Activated T-cell treated with anti-CD3 and anti-CD28 coated beads, Interleukin-2, amount 50 U/mL, for 48 hours (primary cell): ENCODE measurements around the gene ZC3H8.

Experiments
- DNase-seq, 2 experiments: peaks; one replicate each; pipeline ENCODE4 v3.0.0-alpha.2; 2020

ZC3H8 gene

GRCh38 chr2:112194482-112194881 is 60.4 kb downstream of the ZC3H8 start:
- no peak for DNase-seq

DNA sequence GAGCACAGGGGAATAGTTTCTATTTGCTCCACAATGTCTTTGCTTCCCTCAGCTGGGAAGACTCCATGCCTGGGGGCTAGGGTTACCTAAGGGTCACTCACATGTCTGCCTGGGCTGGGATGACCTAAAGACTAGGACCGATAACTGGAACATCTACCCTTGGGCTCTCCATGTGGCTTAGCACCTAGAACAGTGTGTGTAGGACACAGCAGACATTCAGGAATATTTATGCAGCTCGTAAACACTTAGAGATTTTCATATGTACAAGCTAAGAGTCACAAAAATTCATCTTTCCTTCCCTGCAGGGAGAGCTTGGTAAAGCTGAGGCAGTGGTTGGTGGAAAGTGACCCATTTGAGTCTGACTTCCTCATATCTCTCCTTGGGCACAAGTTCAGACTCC is 60.8 kb downstream of the ZC3H8 start:
- DNase-seq, result no peak

DNA sequence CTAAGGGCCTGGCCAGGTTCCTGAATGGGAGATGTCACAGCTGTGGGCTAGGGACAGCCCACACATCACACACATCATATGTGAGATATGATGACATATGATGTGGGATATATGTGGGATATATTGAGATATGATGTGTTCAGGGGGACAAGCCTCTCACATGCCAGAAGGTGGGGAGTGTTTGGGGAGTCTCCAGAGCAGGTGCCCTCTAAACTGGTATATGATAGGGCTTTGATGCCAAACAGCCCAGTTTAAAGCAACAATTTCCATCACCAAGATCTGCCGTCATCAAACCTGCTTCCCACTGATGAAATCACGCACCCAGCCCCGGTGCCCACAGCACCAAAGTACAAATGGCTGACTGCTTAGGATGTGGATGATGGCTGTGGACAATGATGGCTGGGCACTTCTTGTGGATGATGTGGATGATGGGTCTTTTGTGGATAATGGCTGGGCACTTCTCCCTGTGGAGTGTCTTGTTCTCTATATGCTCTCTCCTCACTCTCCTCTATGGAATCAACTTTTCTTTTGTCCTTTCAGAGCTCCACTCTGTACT is 65.8 kb downstream of the ZC3H8 start:
- peak in 1 of 2 experiments; percentile 43 for DNase-seq

DNA sequence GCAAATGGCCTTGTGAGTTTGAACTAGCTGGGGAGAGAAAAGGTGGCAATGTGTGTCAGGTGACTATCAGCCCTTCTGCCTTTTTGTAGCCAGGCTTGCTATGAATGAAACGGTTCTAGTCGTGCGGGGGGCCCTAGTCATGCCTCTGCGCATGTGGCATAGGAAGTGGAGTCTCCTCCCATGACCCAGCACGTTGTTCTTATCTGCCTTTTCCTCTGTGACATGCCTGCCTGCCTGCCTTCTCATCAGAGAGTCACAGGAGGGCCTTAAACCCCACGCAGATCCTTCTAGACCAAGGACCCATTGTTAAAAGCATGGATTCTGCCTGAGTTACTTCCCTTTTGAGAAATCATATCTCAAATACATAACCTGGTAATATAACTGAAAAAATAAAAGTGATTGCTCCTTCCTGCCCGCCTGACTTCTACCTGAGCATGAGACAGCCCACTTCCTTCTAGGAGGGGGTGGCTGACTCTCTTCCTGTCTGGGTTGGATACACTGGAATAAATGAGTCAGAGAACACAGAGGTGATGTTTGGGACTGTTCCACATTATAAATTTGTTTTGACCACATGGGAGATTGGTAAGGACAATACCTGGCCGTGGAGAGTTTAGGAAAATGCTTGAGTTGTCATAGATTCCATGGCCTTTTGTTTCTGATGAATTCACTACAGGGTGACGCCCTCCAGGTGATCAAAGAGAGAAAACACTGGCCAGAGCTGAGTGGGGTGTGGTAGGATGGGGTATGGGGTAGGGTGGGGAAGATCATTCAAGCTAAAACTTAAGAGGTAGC is 66.8 kb downstream of the ZC3H8 start:
- peak; percentile 82 to 83 for DNase-seq

- no peak for DNase-seq
Measured at GRCh38 chr2:112187046-112187715, 67.7 kb downstream of the ZC3H8 start.

DNA sequence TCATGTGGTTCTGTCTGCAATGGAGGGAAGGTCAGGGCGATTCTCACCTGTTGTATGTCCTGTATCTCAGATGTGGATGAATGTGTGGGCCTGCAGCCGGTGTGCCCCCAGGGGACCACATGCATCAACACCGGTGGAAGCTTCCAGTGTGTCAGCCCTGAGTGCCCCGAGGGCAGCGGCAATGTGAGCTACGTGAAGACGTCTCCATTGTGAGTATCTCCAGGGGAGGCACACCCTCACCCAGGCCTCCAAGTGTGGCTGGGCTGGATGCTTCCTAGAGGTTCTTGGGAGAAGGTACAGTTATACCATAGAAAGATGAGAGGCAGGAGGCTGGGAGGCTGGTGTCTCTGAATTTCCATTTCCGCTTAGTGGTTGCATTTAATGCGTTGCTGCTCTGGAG is 69.7 kb downstream of the ZC3H8 start:
- DNase-seq, result no peak

GRCh38 chr2:112184121-112184520 is 70.7 kb downstream of the ZC3H8 start:
- DNase-seq, result no peak

DNA sequence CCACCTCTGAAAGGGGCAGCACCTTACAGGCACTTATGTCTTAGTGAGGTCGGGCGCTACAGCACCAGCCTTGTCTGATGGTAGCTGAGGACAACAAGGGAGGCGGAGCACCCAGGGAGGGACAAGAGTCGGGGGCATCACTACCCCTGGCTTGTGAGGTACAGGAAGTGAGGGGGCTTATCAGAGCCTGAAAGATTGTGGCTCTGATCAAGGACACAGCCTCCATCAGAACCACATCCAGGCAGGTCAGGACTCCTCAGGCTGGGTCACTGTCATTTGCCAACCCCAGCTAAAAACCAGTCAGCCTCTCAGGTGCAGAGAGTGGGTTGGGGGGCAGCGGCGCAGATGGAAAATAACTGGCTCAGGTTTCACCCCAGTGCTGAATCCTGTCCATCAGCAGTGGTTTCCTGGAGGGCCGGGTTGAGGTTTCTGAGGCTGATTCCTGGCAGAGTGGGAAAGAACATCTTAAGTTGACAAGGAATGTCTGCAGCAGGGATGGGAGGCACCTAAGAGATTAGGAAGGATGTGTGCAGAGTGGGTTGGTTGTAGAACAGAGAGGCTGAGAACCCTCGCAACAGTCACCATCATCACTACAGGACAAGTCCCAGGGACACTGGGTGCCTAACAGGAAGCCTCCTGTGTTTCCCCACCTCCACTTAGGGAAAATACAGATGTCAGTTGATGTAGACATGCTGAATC is 71.4 kb downstream of the ZC3H8 start:
- DNase-seq, result peak; percentile 43 to 46

DNA sequence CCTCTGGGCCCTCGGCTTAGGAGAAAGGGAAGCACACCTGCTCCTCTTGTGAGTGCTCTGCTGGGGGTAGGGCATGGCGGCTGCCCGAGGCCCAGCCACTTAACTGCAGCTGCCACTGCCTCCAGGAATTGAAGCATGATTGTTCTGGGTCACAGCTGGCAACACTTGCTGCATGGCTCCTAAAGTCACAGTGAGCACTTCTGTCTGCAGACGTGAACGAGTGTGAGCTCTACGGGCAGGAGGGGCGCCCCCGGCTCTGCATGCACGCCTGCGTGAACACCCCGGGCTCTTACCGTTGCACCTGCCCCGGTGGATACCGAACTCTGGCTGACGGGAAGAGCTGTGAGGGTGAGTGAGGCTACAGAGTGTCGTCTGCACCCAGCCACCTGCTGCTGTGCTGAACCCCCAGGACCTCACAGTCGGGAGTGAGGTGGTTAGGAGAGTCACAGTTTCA is 72.2 kb downstream of the ZC3H8 start:
- peak; percentile 61 to 68 for DNase-seq

GRCh38 chr2:112181571-112182290 is 73.1 kb downstream of the ZC3H8 start:
- DNase-seq, result peak; percentile 75 to 79

DNA sequence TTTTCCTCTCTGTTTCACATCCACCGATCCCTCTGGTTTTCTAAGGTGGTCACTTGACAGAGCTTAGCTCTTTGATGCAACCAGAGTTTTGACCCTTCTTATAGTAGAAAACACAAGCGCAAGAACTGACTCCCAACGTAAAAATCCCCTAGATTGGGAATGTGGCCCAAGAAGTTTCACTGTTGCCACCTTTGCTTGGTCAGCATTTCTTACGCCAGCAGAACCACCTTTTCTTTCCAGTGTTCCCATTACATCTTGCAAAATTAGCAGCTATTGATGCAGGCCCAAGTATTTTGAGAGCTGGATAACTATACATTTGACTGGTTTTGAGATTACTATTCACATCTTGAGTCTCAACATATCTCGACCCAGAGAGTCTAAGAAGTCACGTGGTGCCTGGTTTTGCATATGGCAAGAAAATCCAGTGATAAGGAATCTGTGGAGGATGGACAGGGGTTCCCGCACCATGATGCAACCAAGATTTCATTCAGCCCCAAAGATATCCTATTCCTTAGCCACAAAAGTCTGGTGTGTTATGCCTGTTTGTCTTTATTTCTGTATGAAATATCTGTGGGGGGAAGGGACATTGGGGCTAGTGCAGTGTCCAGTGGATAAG is 78.8 kb downstream of the ZC3H8 start:
- no peak for DNase-seq

DNA sequence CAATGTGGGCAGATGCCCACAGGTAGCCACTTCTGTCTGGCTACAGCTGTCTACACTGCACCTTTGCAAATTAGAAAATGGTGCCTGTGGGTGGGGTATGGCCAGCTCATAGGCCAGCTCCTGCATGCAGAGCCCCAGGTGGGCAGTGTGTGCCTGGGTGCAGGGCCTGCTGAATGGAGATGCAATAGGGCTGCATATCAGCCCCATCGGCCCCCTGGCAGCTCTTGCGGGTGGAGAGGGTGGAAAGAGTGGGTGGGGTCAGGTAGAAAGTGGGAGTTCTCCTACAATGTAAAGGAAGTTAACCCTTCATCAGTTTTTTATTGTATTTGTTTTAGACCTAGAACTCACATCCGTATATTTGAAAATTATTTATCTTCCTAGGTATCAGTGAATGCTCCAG is 79.5 kb downstream of the ZC3H8 start:
- DNase-seq, result no peak

GRCh38 chr2:112174383-112174782 is 80.5 kb downstream of the ZC3H8 start:
- DNase-seq, result no peak

DNA sequence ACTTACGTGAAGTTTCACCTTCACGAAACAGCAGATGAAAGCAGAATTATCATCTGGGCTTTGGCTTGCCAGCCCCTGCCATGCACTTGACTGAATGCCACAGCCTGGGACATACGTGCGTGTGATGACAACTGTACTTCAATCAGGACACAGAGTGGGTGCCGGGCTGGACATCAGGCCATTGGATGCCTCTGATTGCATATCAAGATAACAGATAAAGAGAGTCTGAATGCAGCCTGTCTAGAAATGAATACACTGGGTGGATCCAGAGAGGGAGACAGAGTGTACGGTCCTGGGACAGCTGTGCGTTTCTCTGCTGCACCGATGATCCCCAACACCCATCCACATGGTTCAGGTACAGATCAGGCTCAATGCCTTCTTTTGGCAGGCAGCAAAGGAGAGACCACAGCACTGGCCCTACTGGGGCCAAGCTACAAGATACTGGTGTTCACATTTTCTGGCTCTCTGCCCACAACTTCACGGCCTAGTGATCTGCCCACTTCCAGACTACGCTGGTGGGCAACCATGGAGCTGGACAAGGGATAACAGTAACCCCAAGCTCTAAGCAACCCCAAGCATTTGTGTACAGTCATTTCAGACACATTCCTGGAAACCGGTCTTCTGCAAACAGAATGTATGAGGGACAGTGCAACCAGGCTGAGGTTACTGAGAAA is 81.1 kb downstream of the ZC3H8 start:
- no peak for DNase-seq

- DNase-seq, result no peak
Measured at GRCh38 chr2:112170495-112170894, 84.3 kb downstream of the ZC3H8 start.

DNA sequence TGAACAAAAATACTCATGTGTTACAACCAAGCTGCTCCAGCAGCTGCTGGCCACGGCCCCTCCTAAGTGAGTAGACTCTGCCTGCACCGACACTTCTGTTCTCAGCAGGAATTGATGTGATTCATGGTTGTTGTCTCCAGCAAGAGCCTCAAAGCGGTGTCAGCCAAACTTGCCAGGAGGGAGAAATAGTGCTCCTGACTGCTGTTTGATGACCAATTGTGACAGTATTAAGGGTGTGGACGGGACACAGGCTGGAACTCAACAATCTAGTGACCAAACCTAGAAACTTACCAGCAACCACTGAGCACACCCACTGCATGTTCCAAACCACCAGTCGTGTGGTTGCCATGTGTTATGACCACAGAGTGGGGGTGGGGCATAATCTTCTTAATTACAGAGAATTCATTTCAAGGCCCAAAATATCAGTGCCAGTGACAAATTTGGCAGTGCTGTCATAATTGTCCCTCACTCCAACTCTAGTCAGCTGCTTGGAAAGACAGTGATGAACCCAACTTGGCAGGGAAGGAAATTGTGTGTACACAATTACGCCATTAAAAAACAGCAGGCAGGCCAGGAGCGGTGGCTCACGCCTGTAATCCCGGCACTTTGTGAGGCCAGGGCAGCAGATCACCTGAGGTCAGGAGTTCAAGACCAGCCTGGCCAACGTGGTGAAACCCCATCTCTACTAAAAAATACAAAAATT is 86.3 kb downstream of the ZC3H8 start:
- DNase-seq, result peak in 1 of 2 experiments; percentile 13

DNA sequence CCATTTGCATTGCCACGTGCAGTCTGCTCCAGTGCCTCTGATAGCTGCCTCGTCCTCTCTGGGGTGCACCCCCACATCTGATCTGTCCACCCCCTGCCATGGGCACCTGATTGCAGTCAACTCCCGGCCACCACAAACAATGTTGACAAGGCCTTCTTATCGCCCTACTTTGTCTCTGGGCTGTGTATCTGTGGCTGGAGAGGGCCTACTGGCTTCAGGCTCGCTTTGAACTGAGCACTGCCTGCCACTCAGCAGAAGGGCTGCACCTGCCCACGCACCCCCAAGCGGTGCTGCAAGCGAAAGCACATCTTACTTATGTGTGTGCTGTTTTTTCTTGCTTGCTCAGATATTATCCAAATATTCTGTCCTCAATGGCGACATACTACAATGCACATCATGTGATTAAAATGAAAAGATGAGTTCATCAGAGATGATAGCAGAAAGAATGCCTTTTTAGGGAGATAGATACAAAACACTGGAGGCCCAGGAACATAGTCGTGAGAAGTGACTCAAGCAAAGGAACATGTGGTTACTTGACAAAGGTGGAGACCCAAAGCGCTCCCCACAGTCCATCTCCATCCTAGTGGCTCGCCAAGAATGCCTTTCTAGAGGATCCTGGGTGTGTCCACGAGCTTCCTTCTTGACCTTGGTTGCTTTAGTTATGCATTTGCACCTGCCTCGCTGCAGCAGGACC is 87.9 kb downstream of the ZC3H8 start:
- DNase-seq, result peak in 1 of 2 experiments; percentile 42

DNA sequence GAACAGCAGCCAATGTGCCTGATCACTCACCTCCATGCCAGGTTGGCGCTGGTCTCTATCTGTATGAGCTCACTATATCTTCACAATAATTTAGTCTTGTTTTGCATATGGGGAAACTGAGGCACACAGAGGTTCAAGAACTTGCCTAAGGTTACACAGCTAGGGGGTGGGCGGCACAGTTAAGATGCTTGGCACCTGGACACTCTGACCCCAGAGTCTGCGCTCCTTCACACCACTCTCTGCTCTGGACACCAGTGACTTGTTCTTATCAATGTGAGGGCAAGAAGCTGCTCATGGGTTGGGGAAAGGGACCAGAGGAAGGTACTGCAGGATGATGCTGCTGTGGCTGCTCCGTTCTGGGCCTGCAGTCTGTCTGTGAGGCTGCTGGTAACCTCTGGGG is 89.5 kb downstream of the ZC3H8 start:
- DNase-seq, result peak in 1 of 2 experiments; percentile 9

DNA sequence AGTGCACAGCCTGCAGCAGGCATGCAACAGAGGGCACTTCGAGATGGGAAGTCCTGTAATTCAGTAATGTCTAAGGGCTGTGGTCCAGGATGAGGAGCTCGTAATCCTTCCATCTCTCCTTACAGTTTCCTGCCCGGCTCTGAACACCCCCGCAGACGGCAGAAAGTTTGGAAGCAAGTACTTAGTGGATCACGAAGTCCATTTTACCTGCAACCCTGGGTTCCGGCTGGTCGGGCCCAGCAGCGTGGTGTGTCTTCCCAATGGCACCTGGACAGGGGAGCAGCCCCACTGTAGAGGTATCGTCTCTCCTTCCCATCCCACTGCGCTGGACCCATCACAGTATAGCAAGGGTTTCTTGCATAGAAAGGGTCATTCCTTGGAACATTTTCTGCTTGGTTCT is 90.0 kb downstream of the ZC3H8 start:
- DNase-seq, result no peak

GRCh38 chr2:112163541-112163981 is 91.3 kb downstream of the ZC3H8 start:
- no peak for DNase-seq
